HG03571 (cell line): Measurements from ENCODE around the gene NR2E3.
"Not testable (repeated sequence)": the region's sequence is repeated elsewhere in the genome, so short reads cannot be mapped to it uniquely, and the experiment has no call there.

Source experiments
- ATAC-seq: cut with Tn5 transposase; IDR thresholded peaks from one replicate; pipeline ENCODE4 v1.9.1; 2021; ENCODE audit not compliant: unreplicated experiment

NR2E3 gene

DNA sequence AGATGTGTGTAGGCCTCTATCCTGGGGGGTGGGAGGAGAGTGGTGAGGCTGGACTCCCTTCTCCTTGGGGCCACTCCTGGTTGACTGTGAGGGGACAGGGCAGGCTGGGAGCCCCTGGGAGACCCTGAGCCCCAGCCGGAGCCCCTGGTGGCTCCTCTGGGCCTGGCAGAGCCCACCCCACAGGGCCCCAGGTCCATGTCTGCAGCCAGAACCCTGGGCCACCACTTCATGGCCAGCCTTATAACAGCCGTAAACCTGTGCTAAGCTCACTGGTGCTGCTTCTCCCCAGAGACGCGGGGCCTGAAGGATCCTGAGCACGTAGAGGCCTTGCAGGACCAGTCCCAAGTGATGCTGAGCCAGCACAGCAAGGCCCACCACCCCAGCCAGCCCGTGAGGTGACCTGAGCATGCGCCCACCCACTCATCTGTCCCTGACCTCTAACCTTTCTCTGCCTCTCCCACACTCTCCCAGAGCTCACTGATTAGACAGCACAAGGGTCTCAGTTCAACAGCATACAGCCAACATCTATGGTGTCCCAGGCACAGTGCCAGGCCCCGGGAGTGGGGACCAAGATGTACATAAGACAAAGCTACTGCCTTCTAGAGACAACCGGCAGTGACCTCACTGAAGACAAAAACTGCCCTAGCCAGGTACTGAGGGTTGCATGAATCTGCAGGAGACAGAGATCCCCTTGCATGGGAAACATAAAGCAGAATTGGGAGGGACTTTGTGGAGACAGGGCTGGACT, 3.5 kb downstream of the NR2E3 start:
- no peak for ATAC-seq

DNA sequence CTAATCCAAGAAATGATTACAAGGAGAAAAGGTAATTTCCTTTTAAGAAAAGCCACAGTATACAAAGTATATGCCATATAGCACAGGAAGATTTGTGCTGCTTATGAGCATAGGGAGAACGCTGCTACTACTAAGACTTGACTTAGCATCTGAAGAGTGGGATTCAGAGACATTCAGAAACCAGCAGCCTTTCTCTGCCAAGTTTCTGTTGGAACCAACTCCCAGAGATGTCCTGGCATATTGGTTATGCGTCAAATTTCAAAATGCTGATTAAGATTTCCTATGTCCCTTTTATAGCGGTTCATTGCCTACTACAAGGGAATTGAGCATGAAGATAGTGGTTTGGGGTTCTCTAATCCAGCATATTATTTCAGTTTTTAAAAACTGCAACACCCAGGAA, 4.9 kb downstream of the NR2E3 start:
- ATAC-seq: no peak

DNA sequence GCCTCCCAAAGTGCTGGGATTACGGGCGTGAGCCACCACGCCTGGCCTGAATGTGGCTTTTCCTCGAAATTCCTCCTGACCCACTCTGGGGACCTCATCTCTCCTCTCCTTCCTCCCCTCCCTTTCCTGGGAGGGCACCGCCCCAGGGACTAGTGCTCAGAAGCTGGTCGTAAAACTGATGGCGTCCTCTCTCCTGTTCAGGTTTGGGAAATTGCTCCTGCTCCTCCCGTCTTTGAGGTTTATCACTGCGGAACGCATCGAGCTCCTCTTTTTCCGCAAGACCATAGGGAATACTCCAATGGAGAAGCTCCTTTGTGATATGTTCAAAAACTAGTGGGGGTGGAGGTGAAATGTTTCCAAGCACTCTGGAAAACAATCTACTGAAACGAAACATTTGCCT, 7.0 kb downstream of the NR2E3 start:
- ATAC-seq: no peak

DNA sequence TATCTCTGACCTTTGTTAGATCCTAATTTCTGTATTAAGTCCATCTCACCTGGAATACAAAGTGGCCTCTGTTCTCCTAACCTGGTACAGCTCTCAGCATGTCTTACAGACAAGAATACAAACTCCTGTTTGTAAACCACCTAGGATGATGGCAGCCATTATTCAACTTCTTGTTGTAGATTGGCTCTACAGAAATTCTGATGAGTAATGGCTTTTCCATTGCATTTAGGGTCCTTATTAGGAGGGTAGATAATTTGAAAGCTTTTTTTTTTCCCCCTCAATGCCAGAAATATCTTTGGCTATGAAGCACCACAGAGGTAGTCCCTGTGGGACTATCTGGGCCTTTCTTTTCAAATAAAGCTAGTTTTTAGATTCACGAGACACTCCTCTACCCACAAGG, 9.8 kb downstream of the NR2E3 start:
- ATAC-seq: no peak

DNA sequence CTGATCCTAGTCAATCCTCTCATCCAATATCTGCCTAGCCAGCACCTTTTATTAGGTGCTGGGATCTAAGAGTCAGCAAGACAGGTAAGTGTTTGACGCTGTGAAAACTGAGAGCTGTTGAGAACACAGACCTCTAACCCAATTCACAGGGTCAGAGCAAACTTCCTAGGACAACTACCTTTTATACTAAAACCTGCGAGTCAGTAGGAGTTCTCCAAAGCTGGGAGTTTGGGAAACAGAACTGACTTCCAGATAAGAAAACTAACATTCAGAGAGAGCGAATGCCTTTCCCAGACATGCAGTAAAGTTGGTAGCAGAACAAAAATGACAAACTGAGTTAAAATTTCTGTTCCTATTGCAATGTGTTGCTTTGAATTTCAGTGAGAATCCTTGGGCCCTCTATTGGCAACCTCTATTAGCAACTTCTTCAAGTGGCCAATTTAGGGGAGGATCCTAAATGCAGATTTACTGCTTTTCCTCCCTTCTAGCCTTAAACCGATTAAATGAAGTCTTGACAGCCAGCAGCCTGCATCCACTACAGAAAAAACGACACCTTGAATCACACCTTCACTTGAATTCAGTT, 11.3 kb downstream of the NR2E3 start:
- ATAC-seq: no peak

DNA sequence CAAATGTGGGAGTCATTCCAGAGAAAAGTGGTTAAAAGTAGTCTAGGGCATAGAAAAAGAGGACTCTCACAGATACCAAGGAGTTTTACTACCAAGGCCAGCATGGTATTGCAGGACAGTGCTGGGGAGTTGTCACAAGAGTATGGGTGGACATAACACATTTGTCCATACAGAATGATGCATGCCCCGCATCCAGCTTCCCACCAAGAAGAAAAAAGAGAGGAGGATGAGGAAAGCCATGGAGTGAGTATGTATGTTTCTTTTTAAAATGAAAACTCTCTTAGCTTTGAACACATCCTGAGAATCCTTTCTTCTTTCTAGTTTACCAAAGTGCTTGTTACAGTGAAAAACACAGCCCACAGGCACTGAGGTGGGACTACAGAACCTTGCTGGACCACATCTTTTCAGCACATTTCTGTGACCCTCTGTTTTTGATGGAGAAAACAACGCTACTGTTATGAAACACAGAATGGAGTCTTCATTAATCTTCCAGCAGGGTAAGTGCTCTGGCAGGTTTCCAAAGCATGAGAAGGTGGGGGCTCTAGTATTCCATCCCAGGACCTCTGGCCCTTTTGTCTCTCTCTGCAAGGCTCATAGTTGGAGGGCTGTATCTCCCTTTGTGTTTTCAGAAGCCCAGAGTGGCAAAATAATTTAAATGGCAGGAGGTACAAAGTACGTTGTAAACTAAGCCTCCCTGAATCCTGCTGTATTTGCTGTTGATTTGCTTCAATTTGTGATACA, 12.7 kb downstream of the NR2E3 start:
- no peak for ATAC-seq

GRCh38 chr15:71823801-71824200, 13.4 kb downstream of the NR2E3 start:
- no peak for ATAC-seq

- no peak for ATAC-seq
These were observed 14.8 kb downstream of the NR2E3 start for GRCh38 chr15:71825021-71825730.

DNA sequence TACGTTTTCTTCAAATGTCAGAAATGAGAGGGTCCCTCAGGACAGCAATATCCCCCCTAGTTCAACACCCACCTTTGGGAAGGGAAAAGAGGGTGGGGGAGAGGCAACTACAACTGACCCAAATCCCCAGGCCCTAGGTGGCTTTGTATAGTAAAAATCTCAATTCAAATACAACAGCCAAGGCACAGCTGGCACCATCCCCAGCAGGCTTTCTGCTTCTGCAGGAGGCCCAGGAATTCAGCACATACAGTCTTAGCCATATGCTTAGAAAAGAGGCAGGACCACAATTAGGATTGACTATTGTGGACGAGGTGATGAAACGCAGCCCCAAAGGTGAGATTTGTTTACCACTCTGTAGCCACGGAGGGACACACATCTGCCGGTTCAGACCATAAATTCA, 15.8 kb downstream of the NR2E3 start:
- ATAC-seq: no peak

DNA sequence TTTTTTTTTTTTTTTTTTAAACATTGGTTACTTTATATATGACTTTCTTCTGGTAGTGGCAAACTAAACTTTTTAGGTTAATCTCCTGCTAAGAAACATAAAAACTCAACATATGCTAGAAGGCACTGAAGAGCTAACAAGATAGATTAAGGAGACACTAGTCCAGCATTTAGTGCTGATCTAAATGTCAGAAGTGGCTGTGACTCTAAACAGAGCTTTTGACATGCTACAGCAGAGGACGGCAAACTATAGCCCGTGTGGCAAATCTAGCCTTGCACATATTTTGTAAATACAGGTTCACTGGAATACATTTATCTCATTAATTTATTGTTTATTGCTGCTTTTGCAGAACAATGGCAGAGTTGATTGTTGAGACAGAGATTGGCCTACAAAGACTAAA, 20.6 kb downstream of the NR2E3 start:
- no peak for ATAC-seq

GRCh38 chr15:71841563-71841962, 31.2 kb downstream of the NR2E3 start:
- no peak for ATAC-seq

- ATAC-seq: no peak
These were observed 34.6 kb downstream of the NR2E3 start for GRCh38 chr15:71844916-71845315.

DNA sequence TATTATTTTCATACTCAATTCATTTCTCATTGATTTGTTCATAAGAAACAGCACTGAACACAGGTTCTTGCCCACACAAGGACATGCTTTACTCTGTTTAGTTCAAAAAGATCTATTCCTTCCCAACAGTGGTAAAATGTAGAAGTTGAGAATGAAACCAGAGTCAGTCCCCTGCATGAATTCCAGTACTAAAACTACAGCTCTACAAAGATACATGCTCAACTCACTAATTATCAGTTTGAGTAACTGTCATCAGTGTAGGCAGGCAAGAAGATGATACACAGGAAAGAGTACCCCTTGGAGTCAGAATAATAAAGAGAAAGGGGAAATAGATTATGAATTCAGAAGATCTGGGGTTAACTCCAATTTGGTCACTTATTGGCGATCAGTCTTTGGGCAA, 43.2 kb downstream of the NR2E3 start:
- no peak for ATAC-seq

GRCh38 chr15:71858232-71858631, 47.9 kb downstream of the NR2E3 start:
- not testable (repeated sequence) for ATAC-seq
